Hematopoietic multipotent progenitor cell treated with erythropoietin and hydrocortisone succinate and interleukin-3 and kit ligand, for 8 days (in vitro differentiated cells): ENCODE results near the gene DNAL4.
A peak's percentile ranks its signal among the peaks of the same experiment; 100 is the strongest.
"Not testable (repeated sequence)": the region's sequence is repeated elsewhere in the genome, so short reads cannot be mapped to it uniquely, and the experiment has no call there.

Experiments
- DNase-seq: peaks from one replicate; pipeline ENCODE4 v3.0.0-alpha.2; 2015

DNAL4 gene

DNA sequence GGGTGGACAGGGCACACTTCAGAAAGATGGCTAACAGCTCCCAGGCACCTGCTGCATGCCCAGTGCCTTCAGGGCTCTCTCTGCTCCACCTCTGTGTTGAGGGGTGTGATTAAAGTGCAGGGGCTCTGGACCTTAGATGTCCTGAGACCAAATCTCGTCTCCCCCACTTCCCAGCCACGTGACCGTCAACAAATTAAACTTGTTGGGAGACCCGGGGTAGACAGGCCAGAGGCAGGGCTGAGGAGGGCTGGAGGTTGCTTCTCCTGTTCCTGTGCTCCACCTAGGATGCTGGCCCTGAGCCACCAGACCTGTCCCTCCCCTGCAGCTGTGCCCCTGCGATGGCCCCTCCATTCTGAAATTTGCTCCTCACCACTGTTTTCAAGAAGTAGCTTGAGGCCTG lies 32.9 kb upstream of the DNAL4 start:
- DNase-seq, result no peak

DNA sequence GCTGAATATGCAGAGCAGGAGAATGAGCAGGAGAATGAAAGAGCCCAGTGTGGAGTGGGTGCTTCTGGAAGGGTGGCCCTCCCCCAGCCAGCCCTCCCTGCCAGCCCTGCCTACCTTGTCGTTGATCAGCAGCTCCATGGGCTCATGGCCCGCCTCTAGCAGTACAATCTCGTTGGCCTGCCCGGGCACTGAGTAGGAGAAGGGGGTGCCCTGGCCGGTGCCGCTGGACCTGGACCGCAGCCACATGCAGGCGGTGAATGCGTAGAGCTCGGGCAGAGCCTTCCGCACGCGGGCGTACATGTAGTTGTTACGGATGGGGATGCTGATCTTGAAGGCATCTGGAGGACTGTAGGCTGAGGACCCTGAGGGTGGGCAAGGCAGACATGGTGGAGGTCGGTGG lies 32.4 kb upstream of the DNAL4 start:
- no peak for DNase-seq

DNA sequence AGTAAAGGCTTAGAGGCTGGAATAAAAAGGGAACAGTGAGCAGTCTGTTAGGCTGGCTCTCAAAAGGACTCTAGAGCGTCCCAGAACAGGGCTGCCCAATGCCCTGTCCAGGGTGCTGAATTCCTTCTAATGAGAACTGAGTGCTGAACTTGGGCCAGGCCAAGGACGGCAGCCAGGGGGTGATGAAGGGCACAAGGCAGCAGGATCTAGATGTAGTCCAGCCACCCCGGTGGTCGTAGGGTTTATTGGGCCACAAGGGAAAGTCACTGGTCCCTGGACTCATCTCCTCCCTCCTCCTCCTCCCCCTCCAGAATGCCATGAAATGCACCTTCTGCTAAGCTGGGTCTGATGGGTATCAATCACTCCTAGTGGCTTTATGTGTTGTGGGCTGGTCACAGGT lies 30.6 kb upstream of the DNAL4 start:
- DNase-seq, result peak; percentile 84

DNA sequence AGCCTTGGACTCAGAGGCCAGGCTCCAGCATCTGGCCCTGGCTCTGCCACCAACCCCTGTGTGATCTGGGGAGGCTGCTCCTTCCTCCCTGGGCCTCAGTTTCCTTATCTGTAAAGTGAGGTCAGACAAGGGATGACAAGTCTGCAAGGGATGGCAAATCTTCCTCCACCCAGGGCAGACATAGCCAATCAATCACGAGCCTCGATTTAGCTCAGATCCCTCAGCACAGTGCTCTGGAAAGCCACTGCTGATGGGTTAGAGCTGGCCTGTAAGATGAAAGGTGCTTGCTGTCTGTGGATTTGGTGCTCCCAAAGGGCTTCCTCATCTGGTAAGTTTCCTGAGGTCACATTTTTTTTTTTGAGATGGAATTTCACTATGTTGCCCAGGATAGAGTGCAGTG lies 29.7 kb upstream of the DNAL4 start:
- DNase-seq, result no peak

DNA sequence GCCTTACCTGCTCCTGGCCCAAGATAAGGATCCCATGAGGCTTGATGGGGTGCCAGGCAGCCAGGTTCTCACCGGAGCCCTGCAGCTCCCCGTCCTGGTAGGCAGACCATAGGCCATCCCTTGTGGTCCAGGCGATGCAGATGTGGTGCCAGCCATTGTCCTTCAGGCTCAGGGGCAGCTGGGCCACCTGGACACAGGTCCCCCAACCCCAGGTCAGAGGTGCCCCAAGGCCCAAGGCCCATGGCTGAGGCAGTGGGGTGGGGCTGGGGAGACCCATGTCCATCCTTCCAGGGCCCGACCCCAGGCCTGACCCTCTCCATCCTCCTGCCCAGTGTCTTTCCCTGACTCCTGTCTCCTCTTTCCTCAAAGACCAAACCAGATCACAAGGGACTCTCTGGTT lies 29.1 kb upstream of the DNAL4 start:
- DNase-seq, result no peak

DNA sequence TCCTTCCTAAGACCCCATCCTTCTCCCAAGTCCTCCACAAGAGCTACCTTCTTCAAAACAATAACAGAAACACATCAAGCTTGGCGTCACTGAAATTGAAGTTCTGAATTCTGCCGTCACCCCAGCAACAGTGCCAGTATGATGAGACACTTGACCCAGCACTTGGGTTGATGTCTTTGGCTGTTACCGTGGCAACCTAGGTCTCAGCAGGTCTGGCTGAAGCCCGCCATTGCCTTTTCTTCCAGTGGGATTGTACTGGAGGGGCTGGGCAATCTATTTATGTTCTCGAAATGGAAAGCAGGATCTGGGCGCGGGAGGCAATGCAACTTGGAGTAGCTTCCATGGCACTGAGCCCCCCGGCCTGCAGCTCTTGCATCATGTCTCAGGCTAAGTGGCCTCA lies 26.1 kb upstream of the DNAL4 start:
- no peak for DNase-seq

DNA sequence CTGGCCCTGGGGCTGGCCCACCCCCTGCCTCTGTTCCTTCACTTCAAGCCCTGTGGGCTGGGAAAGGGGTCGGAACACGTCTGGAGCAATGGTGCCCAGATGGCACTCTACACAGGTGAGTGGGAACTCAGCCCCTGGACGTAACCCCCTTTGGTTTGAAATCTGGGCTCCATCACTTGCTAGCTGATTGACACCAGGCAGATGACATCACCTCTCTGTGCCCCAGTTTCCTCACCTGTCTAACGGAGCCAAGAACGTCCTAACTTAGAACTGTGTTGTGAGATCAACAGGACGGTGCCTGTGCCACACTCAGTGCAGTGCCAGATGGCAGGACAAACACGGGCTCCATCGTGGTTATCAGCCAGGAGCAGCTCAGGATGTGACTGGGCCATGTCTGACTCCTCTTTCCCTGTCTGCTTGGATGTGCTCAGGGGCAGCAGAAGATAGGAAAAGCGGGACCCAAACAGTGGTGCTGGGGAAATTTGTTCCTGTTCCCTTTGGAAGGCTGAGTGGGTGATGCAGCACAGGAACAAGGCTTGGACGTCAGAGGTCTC lies 25.5 kb upstream of the DNAL4 start:
- no peak for DNase-seq

DNA sequence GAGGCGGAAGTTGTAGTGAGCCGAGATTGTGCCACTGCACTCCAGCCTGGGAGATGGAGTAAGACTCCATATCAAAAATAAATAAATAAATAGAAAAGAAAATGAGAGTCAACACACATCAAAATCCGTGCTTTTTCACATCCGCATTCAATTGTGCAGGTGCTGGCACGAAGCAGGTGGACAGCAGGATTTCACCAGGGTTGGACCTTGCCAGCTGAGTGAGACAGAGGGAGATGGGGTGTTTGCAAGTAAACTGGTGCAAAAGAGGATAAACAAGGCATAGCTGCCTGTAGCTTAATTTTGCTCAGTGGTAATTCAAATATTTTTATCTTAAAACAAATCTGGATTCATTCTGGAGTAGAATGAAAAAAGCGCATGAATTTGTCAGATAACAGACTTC lies 23.3 kb upstream of the DNAL4 start:
- DNase-seq, result no peak

DNA sequence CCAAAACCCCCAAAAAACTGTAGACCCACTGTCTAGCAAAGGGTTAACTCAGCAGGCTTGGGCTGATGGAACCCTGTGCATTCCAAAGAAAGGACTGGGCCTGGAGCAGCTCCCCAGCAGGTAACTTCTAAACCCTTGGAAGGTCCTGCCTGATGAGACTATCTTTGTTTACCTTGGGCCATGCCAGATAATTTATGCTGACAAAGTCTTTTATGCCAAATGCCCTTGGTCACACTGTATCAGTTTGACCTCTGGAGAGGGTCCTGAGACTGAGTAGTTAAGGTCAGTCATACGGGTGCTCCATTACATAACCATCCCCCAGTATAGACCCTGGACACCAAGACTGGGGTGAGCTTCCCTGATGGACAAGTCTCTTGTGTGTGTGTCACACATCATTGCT lies 21.9 kb upstream of the DNAL4 start:
- DNase-seq, result no peak

DNA sequence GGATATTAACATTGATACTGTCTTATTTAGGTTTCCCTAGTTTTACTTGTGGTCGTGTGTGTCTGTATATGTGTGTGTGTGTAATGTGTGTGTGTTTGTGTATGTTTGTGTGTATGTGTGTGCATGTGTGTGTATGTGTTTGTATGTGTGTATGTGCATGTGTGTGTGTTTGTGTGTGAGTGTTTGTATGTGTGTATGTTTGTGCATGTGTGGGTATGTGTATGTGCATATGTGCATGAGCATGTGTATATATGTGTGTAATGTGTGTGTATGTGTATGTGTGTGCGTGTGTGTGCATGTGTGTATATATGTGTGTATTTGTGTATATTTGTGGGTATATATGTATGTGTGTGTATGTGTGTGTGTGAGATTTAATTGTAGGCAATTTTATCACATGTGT lies 17.3 kb upstream of the DNAL4 start:
- DNase-seq, result no peak

DNA sequence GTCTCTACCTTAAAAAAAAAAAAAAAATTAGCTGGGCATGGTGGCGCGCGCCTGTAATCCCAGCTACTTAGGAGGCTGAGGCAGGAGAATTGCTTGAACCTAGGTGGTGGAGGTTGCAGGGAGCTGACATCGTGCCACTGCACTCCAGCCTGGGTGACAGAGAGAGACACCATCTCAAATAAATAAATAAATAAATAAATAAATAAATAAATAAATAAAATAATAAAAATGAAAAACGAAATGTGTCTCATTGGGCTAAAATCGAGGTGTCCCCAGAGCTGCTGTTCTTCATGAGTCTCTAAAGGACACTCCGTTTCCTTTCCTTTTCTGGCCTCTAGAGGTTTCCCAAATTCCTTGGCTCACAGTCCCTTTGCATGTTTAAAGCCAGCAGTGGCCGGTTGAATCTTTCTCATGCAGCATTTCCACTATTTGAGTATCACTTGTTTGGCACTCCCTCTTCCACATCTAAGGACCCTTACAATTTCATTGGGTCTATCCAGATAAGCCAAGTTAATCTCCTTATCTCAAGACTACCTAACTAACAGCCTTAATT lies 11.2 kb upstream of the DNAL4 start:
- DNase-seq, result not testable (repeated sequence)

DNA sequence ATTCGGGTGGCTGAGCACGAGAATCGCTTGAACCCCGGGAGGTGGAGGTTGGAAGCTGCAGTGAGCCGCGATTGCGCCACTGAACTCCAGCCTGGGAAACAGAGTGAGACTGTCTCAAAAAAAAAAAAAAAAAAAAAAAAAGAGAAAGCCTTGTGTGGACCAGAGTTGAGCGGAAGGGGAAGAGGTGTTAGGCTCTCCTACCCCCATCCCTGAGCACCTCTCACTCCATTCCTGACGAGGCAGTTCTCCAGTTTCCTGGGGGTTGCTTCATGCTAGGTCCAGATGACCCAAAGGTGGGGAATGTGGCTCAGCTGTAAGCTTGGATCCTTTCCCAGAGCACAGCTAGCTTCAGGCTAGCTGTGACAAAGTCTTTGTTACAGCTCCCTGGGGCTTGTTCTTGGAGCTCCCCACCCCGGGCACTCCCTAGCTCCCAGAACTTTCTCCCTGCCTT lies 8.8 kb upstream of the DNAL4 start:
- no peak for DNase-seq

DNA sequence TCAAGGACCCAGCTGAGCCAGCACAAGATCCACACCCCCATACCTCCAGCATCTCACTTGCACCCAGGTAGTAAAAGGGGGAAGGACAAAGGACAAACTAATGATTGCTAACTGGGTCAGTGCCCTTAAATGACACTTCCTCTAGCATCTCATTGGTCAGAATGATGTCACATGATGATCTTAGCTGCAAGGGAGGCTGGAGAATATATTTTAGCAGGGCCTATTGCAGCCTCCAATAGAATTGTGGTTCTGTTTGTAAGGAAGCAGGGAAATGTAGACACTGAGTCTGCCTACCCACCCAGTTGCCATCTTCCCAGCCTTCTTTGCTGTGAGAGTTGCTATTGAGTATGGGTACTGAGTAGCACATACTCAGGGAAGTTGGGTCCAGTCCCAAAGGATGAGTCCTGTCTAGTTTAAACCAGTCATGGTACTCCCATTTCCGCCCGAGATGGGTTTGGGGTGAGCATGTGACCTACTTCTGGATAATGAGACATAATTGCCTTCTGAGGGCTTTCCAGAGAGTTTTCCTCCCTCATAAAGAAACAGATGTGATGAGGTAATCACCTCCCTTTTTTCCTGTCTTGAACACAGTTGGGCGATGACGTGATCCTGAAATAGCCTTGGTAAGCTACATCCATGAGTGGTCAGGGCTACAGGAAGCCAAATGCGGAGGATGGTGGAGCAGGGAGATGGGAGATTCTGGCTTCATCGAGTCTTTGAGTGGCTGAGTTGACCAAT lies 5.5 kb upstream of the DNAL4 start:
- no peak for DNase-seq

DNA sequence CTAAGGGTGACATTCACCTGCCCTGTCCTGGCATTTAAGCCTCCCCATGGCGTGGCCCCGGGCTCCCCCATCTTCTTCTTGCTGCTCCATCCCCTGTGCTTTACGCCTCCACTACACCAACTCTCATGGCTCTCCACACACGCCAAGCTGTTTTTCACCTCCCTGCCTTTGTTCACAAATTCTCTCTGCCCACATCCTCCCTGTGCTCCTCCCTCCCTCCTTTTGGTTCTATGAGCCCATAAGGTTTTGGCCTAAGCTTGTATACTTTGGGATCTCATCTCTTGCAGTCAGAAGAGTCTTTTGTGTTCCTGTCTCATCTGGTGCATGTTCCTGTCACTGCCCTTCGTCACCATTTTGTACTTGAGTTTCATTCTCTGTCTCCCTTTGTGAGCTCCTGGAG lies 4.6 kb upstream of the DNAL4 start:
- DNase-seq, result no peak

DNA sequence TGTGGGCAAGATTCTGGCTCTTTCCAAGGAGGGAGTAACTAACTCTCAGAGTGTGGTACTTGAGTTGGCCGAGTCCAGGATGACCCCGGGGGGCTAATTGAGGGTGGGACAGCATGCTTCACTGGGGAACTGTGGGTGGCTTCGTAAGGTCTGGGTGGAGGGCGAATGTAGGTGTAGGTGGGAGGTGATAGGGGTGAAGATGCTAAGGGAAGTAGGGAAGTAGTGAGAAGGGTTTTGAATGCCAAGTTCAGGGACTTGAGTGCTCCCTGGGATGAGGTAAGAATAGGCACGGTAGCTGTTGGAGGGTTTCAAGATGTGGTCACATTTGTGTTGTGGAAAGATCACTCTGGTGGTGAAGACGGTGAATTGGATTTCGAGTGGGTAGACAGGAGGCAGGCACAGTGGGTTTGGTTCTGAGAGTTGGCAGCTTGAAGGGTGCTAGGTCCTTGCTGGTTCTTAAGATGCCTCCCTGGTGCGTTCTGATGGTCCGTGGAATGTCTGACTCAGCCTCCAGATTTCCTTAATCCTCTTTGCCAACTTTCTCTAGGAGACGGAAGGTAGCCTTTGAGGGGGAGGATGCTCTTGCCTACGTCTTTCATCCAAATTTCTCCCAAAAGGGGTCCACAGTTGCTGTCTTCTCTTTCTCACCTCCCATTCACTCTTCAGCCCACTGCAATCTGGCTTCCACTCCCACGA lies 2.5 kb upstream of the DNAL4 start:
- no peak for DNase-seq

DNA sequence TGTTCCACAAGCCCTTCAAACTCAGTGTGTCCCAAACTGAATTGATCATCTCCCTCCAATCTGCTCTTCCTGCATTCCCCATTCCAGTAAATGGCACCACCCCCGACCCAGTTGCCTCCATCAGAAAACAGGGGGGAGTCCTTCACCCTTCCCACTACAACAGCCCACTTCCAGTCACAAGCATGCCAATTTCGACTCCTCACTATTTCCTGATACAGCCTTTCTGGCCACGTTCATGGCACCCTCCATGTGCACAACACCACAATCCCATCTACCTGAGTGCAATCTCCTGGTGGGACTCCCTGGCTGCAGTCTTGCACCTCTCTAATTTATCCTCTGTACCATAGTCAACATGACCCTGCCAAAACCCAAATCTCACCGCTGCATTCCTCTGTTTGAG lies 1.6 kb upstream of the DNAL4 start:
- no peak for DNase-seq

DNA sequence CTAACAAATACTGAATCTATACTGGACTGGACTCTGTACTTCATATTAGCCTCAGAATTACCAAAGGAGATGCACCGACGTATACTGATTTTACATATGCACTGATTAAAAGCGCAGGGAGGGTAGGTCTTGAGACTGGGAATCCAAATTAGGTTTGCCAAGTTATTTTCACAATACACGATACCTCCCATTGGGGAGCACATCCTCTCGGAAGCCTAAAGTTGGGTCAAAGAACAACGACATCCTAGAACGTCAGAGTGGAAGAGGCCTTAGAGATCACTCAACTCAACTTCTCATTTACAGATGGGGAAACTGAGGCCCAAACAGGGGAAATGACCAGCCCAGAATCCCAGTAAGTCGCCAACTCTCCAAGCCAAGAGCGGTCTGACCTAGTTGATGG lies 626 bp downstream of the DNAL4 start:
- DNase-seq, result no peak

DNA sequence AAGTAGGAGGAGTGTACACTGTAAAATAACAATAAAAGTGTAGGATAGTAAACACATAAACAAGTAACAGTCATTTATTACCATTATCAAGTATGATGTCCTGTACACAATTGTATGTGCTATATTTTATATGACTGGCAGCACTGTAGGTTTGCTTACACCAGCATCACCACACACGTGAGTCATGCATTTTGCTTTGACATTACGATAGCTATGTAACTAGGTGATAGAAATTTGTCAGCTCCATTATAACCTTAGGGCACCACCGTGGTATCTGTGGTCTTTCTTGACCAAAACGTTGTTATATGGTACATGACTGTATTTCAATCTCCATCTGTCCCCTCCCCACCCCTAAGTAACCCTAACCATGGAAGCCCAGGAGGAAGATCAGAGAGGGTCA lies 1.1 kb downstream of the DNAL4 start:
- no peak for DNase-seq

DNA sequence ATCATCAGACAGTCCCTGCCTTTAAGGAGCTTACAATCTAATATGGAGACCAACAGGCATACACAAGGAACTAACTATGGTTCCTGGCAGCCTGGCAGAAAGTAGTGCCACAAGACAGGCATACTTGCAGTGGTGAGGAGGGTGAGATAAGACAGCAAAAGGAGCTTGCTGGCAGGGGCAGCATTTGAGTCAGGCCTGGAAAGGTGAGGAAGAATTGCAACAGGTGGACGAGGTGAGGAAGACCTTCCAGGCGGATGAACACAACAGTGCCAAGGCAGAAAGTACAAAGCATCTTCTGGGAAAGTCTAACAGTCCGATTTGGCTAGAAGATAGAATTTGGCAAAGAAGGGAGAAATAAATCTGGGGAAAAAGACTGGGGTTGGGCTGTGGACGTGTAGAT lies 4.3 kb downstream of the DNAL4 start:
- DNase-seq, result no peak

DNA sequence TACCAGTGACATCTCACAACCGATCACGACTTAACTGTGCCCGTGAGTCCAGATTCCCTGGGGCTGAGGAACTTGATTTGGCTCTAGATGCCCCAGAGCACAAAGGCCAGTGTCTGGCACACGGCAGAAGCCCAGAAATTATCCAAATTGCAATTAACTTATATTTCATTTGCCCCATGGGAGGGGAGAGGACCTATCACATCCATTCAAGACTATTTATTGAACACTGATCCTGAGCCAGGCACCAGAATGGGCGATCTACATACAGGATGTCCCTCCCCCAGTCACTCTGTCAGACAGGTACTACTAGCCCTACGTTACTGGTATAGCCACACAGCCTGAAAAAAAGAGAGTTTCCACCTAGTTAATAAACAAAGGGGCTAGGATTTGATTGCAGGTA lies 5.1 kb downstream of the DNAL4 start:
- no peak for DNase-seq

DNA sequence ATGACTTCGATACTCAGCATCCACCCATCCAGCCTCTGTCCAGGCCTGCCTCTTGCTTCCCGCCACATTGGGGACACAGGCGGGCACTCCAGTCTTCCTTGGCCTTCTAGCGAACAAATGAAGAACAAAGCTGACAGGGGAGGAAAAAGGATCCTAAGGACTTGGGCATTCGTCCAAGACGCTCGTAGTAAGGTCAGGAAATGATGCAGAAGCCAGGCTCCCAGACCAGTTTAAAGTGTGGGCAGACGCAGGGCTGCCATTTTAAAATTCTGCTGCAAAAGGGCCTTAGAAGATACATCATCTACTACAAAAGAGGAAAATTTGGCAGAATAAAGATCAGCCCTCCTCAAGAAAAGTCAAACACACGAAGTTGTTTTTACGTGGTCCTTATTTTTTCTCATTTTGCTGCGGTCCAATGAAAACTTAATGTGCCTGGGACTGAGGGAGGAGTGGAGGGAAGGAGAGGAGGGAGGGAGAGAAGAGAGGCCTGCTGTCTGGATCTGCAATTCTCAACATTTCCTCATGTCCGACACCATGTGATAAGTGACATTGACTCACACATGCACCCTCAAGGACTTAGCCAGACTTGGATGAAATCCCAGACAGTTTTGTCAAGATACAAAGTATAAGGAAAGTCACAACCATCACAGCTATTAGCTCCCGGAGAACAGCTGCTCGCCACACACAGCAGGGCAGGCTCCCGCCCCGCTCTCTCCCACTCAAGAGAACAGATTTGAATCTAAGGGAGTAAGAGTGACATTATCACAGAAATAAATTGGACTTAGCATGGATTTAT lies 5.7 kb downstream of the DNAL4 start:
- DNase-seq, result no peak

DNA sequence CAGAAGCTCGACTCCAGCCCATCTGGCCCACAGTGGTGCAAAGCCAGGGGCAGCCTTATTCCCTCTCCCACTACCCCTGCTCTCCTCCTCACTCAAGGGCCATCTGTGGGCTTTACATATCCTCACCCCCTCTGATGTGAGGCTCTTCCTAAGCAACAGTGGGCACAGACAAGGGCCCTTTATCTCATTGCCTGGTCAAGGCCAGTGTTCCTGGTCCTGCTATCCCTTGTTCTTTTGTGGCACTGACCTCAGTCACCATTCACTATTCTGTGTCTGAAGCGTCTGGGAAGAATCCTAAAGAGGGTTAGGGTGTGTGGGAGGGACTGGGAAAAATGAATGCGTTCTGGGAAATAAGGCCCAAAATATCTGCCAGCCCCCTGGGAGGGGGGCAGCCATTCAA lies 7.3 kb downstream of the DNAL4 start:
- no peak for DNase-seq

DNA sequence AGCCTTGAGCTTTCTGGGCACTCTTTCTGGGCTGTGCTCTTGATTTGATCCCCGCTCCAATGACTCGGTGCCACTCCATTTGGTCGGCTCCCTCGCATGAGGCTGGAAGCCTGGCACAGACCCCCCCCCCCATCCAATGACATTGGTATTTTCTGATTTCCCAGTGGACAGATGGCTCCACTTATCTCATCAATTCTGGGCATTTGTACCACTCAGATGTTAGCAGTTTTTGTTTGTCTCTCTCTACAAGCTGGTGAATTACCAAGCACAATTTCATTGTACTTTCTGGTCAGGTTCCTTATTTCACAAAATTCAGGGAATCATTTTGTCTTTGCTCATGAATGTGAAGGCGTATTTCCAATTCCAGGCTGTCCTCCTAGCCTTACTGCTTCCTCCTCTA lies 9.1 kb downstream of the DNAL4 start:
- no peak for DNase-seq
